Middle frontal gyrus (tissue), 1 donor: ENCODE measurements around the gene TGFA.

Source experiments
- DNase-seq: peaks from one replicate; pipeline ENCODE4 v3.0.0-alpha.2; 2015; ENCODE audit warnings: low spot score; ENCODE audit errors: extremely low spot score

TGFA gene

GRCh38 chr2:70463997-70464396 lies 89.6 kb downstream of the TGFA start:
- DNase-seq, result no peak

GRCh38 chr2:70463581-70463980 lies 90.0 kb downstream of the TGFA start:
- DNase-seq, result no peak

- DNase-seq, result no peak
Measured at GRCh38 chr2:70461981-70462876, 91.4 kb downstream of the TGFA start.

- no peak for DNase-seq
Measured at GRCh38 chr2:70461414-70461813, 92.2 kb downstream of the TGFA start.

GRCh38 chr2:70460333-70460732 lies 93.3 kb downstream of the TGFA start:
- no peak for DNase-seq

GRCh38 chr2:70458661-70459060 lies 95.0 kb downstream of the TGFA start:
- DNase-seq, result no peak

- DNase-seq, result no peak
Measured at GRCh38 chr2:70456585-70457495, 96.8 kb downstream of the TGFA start.

- no peak for DNase-seq
Measured at GRCh38 chr2:70454936-70455544, 98.6 kb downstream of the TGFA start.

GRCh38 chr2:70450641-70451250 lies 102.9 kb downstream of the TGFA start:
- DNase-seq, result no peak

GRCh38 chr2:70448041-70448440 lies 105.6 kb downstream of the TGFA start:
- no peak for DNase-seq

- DNase-seq, result no peak
Measured at GRCh38 chr2:70443726-70444125, 109.9 kb downstream of the TGFA start.

- no peak for DNase-seq
Measured at GRCh38 chr2:70443078-70443465, 110.6 kb downstream of the TGFA start.

- DNase-seq, result no peak
Measured at GRCh38 chr2:70442301-70443077, 111.1 kb downstream of the TGFA start.

- no peak for DNase-seq
Measured at GRCh38 chr2:70440621-70441020, 113.0 kb downstream of the TGFA start.

GRCh38 chr2:70435138-70435537 lies 118.5 kb downstream of the TGFA start:
- no peak for DNase-seq

GRCh38 chr2:70433315-70433714 lies 120.3 kb downstream of the TGFA start:
- no peak for DNase-seq

- DNase-seq, result no peak
Measured at GRCh38 chr2:70431716-70432347, 121.8 kb downstream of the TGFA start.

GRCh38 chr2:70426341-70426740 lies 127.3 kb downstream of the TGFA start:
- DNase-seq, result no peak

- no peak for DNase-seq
Measured at GRCh38 chr2:70425682-70426301, 127.8 kb downstream of the TGFA start.

- DNase-seq, result no peak
Measured at GRCh38 chr2:70420740-70421139, 132.9 kb downstream of the TGFA start.
